A549 (cell line): ENCODE measurements around the gene TBCE. TPM values are rescaled to one million over a fixed set of nuclear protein-coding genes. Genes with fewer than 3 reads are reported as not detected.

Experiments
- ATAC-seq, 2 experiments: fragments of 200-7000 bp in 1 of 2; fragments of >200 bp in 1 of 2; cut with Nextera tagmentation in 1 of 2; cut with Tn5 transposase in 1 of 2; 3 replicates each; pipeline versions ENCODE4 v1.8.0 to v1.9.1; 2018 to 2020; ENCODE audit warnings: mild to moderate bottlenecking in 1 of 2, moderate library complexity in 1 of 2
- CTCF ChIA-PET: fragments of 300-600 bp; sonication (Branson Sonifier 250); formaldehyde crosslinking; extraction: SDS; loops from one replicate; lab custom pipeline; 2021; ENCODE audit warnings: antibody characterized with exemption, inconsistent platforms; lab: Yijun Ruan, JAX
- POLR2A ChIA-PET: fragments of 350-600 bp; formaldehyde crosslinking; extraction: SDS; loops from one replicate; lab custom pipeline; 2021; ENCODE audit warnings: antibody characterized with exemption, inconsistent platforms; lab: Yijun Ruan, JAX
- DNase-seq, 2 experiments: peaks; one replicate each; pipeline versions ENCODE4 v3.0.0 to v3.0.0-alpha.2; 2011 to 2016; ENCODE audit warnings: low read depth in 1 of 2, low spot score in 1 of 2
- FAIRE-seq: peaks from 2 replicates; lab custom pipeline; 2011; peaks lifted over from hg19 to GRCh38; lab: Jason Lieb, UNC
- H3K27ac ChIP-seq, 2 experiments: fragments of >200 bp; sonication (Bioruptor Twin); formaldehyde crosslinking; 3 replicates each; pipeline ENCODE4 v1.5.1; 2016 to 2017
- H3K4me1 ChIP-seq: fragments of >200 bp; sonication (Bioruptor Twin); formaldehyde crosslinking; 3 replicates; pipeline ENCODE4 v1.6.1; 2016
- H3K4me2 ChIP-seq: fragments of >200 bp; sonication (Bioruptor Twin); formaldehyde crosslinking; 3 replicates; pipeline ENCODE4 v1.6.1; 2016
- H3K4me3 ChIP-seq: fragments of >200 bp; sonication (Bioruptor Twin); formaldehyde crosslinking; 3 replicates; pipeline ENCODE4 v1.5.1; 2016
- H3K9me3 ChIP-seq: fragments of >200 bp; sonication (Bioruptor Twin); formaldehyde crosslinking; 3 replicates; pipeline ENCODE4 v1.6.1; 2016
- CEBPB ChIP-seq, 2 experiments: fragments of >200 bp in 1 of 2; sonication (Bioruptor Twin) in 1 of 2; formaldehyde crosslinking in 1 of 2; IDR thresholded peaks; 2 replicates each; pipeline ENCODE4 v1.6.1; 2012 to 2016
- CHD2 ChIP-seq: fragments of 150-350 bp; IDR thresholded peaks from 2 replicates; pipeline ENCODE4 v1.6.1; 2014; ENCODE audit warnings: low read length; ENCODE audit not compliant: partially characterized antibody
- EP300 ChIP-seq, 2 experiments: fragments of >200 bp; sonication (Bioruptor Twin); formaldehyde crosslinking; IDR thresholded peaks; 2 replicates in 1 of 2; 3 replicates in 1 of 2; pipeline ENCODE4 v1.6.1; 2016 to 2017
- FOSL2 ChIP-seq, 2 experiments: fragments of 450-650 bp in 1 of 2; fragments of >200 bp in 1 of 2; sonication (Bioruptor Twin) in 1 of 2; formaldehyde crosslinking; IDR thresholded peaks; 2 replicates each; pipeline versions ENCODE4 v1.5.0 to v1.6.1; 2016 to 2020; ENCODE audit warnings: mild to moderate bottlenecking in 1 of 2, moderate library complexity in 1 of 2
- GATA3 ChIP-seq: IDR thresholded peaks from 2 replicates; pipeline ENCODE4 v1.6.1; 2012; ENCODE audit warnings: borderline replicate concordance
- HOXB5 ChIP-seq: fragments of 250-450 bp; sonication (Bioruptor Pico); IDR thresholded peaks from 2 replicates; pipeline ENCODE4 v1.5.0; 2020; ENCODE audit warnings: mild to moderate bottlenecking, moderate library complexity
- JUN ChIP-seq, 2 experiments: fragments of >200 bp; sonication (Bioruptor Twin); formaldehyde crosslinking; IDR thresholded peaks; 2 replicates in 1 of 2; 3 replicates in 1 of 2; pipeline ENCODE4 v1.6.1; 2016 to 2017
- JUNB ChIP-seq: fragments of >200 bp; sonication (Bioruptor Twin); formaldehyde crosslinking; IDR thresholded peaks from 2 replicates; pipeline ENCODE4 v1.6.1; 2016
- MAFK ChIP-seq: fragments of 450-650 bp; IDR thresholded peaks from 2 replicates; pipeline ENCODE4 v1.6.1; 2014; ENCODE audit not compliant: partially characterized antibody
- NPAS2 ChIP-seq: fragments of 250-450 bp; sonication (Bioruptor Pico); IDR thresholded peaks from 2 replicates; pipeline ENCODE4 v1.8.0; 2022; ENCODE audit warnings: mild to moderate bottlenecking, moderate library complexity, borderline replicate concordance
- POLR2A ChIP-seq: IDR thresholded peaks from 2 replicates; pipeline ENCODE4 v1.6.1; 2012; ENCODE audit warnings: mild to moderate bottlenecking, low read length
- POLR2AphosphoS2 ChIP-seq: conservative IDR thresholded peaks from 2 replicates; pipeline ENCODE4 v1.6.1; 2012; ENCODE audit warnings: low read length, improper control_type of control experiment, inconsistent platforms
- RAD21 ChIP-seq, 2 experiments: fragments of >200 bp in 1 of 2; sonication (Bioruptor Twin) in 1 of 2; formaldehyde crosslinking in 1 of 2; IDR thresholded peaks in 1 of 2; conservative IDR thresholded peaks in 1 of 2; 2 replicates in 1 of 2; 3 replicates in 1 of 2; pipeline ENCODE4 v1.6.1; 2012 to 2018; ENCODE audit warnings: inconsistent platforms in 1 of 2
- RFX5 ChIP-seq: fragments of 450-650 bp; IDR thresholded peaks from 2 replicates; pipeline ENCODE4 v1.7.1; 2014; ENCODE audit warnings: antibody characterized with exemption, mild to moderate bottlenecking, moderate library complexity
- SMC3 ChIP-seq: fragments of >200 bp; sonication (Bioruptor Twin); formaldehyde crosslinking; IDR thresholded peaks from 3 replicates; pipeline ENCODE4 v1.6.1; 2018; ENCODE audit warnings: inconsistent platforms
- ZFP36 ChIP-seq: fragments of 450-650 bp; IDR thresholded peaks from 2 replicates; pipeline ENCODE4 v1.6.1; 2014; ENCODE audit warnings: borderline replicate concordance; ENCODE audit not compliant: partially characterized antibody
- ZNF302 ChIP-seq: fragments of 250-450 bp; sonication (Bioruptor Pico); IDR thresholded peaks from 2 replicates; pipeline ENCODE4 v1.9.0; 2021; ENCODE audit warnings: inconsistent platforms, mild to moderate bottlenecking, moderate library complexity
- ZSCAN20 ChIP-seq: fragments of 250-450 bp; sonication (Bioruptor Pico); IDR thresholded peaks from 2 replicates; pipeline ENCODE4 v1.8.0; 2022; ENCODE audit warnings: mild to moderate bottlenecking, moderate library complexity
- WGBS: methylation state at CpG from one replicate; pipeline ENCODE4 v1.1.6; 2017; ENCODE audit errors: missing lambda C conversion rate; 5-methylcytosine and 5-hydroxymethylcytosine counted together
- polyA plus RNA-seq, 4 experiments: library from polyadenylated mRNA; depleted of rRNA in 3 of 4; stranded (reverse); fragments of >200 nt; fragmentation: RNase III in 1 of 4; extraction: RNeasy Plus Mini Kit Qiagen cat#74134 plus additional on column Dnase treatment in 1 of 4; gene quantifications; 2 replicates in 3 of 4; 3 replicates in 1 of 4; pipeline ENCODE4 v1.2.3, GENCODE V29; 2011 to 2017
- TF ChIP-seq, protein P1 (sequence below): fragments of 250-450 bp; sonication (Bioruptor Pico); IDR thresholded peaks from 2 replicates; pipeline ENCODE4 v1.5.0; 2020; ENCODE audit warnings: low read depth, mild to moderate bottlenecking, moderate library complexity
- TF ChIP-seq, protein P2 (sequence below): fragments of 450-650 bp; IDR thresholded peaks from 2 replicates; pipeline ENCODE4 v1.6.1; 2014; ENCODE audit warnings: antibody characterized with exemption
- TF ChIP-seq, protein P3 (sequence below): fragments of 150-350 bp; IDR thresholded peaks from 2 replicates; pipeline ENCODE4 v1.6.1; 2014; ENCODE audit warnings: low read depth, mild to moderate bottlenecking, low read length
- TF ChIP-seq, protein P4 (sequence below): IDR thresholded peaks from 2 replicates; pipeline ENCODE4 v1.6.1; 2012
- TF ChIP-seq, protein P5 (sequence below): IDR thresholded peaks from 2 replicates; pipeline ENCODE4 v1.6.1; 2012; ENCODE audit warnings: low read depth, borderline replicate concordance

TBCE gene
- polyA plus RNA-seq, 2 of the 4 experiments (the other 2 are of a cell fraction), result 45.1 to 65.2 TPM

DNA sequence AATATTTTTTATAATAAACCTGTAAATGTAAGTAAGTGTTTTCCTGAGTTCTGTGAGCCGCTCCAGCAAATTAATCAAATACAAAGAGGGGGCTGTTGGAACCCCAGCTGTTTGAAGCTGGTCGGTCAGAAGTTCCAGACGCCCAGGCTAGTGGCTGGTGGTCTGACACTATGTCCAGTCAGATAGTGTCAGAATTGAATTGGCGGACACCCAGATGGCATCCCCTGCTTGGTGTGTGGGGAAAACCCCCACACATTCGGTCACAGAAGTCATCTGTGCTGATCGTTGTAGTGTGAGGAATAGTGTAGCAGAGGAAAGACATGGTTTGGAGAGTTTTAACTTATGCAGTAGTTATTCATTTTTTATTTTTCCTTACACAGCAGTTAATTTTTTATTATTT lies 32.4 kb downstream of the TBCE start:
- CTCF ChIA-PET, result interaction anchor here (0.9 kb wide), 1 partner anchor 146 kb away, joined by 3 read pairs; no protein-coding TSS in a partner anchor
- peaks cover 72% of the 10 kb centered on the region for H3K4me1 ChIP-seq
- peak overlapping the region; percentile 56 to 72 for H3K27ac ChIP-seq
- FAIRE-seq, result no peak
- TF ChIP-seq, protein P1, sequence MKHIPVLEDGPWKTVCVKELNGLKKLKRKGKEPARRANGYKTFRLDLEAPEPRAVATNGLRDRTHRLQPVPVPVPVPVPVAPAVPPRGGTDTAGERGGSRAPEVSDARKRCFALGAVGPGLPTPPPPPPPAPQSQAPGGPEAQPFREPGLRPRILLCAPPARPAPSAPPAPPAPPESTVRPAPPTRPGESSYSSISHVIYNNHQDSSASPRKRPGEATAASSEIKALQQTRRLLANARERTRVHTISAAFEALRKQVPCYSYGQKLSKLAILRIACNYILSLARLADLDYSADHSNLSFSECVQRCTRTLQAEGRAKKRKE (CRISPR knock-in tag), result no peak
- TF ChIP-seq ZNF302 (CRISPR knock-in tag) (no peak), MAFK (peak; percentile 6)
- TF ChIP-seq, all 56 proteins: peak for 1
- 65% methylated on average over 6 of the region's 6 CpGs for WGBS
- no peaks in the 10 kb centered on the region for H3K9me3 ChIP-seq
- H3K4me3 ChIP-seq, result no peak overlapping the region
- no peak for ATAC-seq
- POLR2A ChIA-PET, result no interaction called here
- H3K4me2 ChIP-seq, result 0 out of 3 replicates have a peak overlapping the region, but pooled peaks have one; percentile 5
- DNase-seq, result no peak

DNA sequence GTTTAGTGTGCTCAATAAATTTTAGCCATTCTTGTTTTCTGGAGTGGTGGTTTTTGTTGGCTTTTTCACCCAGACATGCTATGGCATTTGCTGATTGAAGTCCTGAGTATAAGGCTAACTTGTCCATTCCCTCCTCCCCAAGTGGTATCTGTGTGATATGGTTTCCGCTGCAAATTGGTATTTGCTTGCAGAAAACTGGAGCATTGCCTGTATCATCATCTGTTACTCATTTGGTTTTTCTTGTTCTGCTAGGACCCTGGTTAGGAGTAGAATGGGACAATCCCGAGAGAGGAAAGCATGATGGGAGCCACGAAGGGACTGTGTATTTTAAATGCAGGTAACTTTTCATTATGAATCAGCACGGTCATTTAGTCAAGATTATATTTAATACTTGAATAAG lies 34.0 kb downstream of the TBCE start:
- ChIA-PET POLR2A (no interaction called here), CTCF (no interaction called here)
- no peak for DNase-seq
- H3K4me3 ChIP-seq, result no peak overlapping the region
- peaks cover 88% of the 10 kb centered on the region for H3K4me1 ChIP-seq
- no peaks in the 10 kb centered on the region for H3K9me3 ChIP-seq
- peak overlapping the region; percentile 80 to 85 for H3K27ac ChIP-seq
- TF ChIP-seq, protein P2, sequence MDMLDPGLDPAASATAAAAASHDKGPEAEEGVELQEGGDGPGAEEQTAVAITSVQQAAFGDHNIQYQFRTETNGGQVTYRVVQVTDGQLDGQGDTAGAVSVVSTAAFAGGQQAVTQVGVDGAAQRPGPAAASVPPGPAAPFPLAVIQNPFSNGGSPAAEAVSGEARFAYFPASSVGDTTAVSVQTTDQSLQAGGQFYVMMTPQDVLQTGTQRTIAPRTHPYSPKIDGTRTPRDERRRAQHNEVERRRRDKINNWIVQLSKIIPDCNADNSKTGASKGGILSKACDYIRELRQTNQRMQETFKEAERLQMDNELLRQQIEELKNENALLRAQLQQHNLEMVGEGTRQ, result no peak
- TF ChIP-seq ZFP36 (no peak), NPAS2 (CRISPR knock-in tag) (no peak), POLR2A (no peak)
- FAIRE-seq, result no peak
- no peak for ATAC-seq
- 70% methylated on average over 4 of the region's 4 CpGs for WGBS
- H3K4me2 ChIP-seq, result peak overlapping the region; percentile 66

DNA sequence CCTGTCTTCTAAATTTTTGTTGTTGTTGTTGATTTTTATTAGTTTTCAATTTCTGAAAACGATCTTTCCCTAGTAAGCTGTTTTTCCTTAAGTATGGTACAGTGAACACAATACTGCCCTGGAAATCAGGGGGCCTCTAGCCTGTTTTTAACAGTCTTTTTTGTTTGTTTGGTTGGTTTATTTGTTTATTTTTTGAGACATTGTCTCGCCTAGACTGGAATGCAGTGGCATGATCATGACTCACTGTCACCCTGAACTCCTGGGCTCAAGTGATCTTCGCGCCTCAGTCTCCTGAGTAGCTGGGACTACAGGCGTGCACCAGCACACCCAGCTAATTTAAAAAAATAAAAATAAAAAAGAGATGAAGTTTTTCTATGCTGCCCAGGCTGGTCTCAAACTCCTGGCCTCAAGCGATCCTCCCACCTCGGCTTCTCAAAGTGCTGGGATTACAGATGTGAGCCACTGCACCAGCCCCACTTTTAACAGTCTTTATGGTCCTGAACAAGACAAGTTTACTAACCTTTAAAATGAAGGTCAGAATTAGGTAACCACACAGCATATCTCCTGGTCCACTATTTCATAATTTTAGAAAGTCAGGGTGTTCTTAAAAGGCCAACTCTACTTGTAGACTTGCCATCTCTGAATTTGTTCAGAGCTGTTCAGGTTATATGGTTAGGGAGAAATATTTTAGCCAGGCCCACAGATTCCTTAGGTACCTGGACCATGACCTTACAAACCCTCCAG lies 35.4 kb downstream of the TBCE start:
- peak overlapping the region; percentile 66 for H3K4me2 ChIP-seq
- ATAC-seq (peak; percentile 49 to 69; a peak in 4 of 6 replicates), DNase-seq (peak in 1 of 2 experiments; percentile 83), FAIRE-seq (no peak)
- H3K9me3 ChIP-seq, result no peaks in the 10 kb centered on the region
- peaks cover 90% of the 10 kb centered on the region for H3K4me1 ChIP-seq
- ChIA-PET CTCF (interaction anchor here (0.6 to 4.8 kb wide), 3 partner anchors 10 to 33 kb away, joined by 3 to 39 read pairs (median 3); no protein-coding TSS in a partner anchor), POLR2A (no interaction called here)
- H3K4me3 ChIP-seq, result no peak overlapping the region
- peak in 1 of 2 experiments; percentile 30; a peak in 2 of 4 replicates for TF ChIP-seq CEBPB (IDR thresholded peaks at IDR 0.05)
- TF ChIP-seq, protein P3, sequence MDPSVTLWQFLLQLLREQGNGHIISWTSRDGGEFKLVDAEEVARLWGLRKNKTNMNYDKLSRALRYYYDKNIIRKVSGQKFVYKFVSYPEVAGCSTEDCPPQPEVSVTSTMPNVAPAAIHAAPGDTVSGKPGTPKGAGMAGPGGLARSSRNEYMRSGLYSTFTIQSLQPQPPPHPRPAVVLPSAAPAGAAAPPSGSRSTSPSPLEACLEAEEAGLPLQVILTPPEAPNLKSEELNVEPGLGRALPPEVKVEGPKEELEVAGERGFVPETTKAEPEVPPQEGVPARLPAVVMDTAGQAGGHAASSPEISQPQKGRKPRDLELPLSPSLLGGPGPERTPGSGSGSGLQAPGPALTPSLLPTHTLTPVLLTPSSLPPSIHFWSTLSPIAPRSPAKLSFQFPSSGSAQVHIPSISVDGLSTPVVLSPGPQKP, result no peak
- TF ChIP-seq FOSL2 (IDR thresholded peaks at IDR 0.05), result peak; percentile 58; the same call in 1 of the 2 replicates
- peak; percentile 94 for TF ChIP-seq FOSL2 (CRISPR knock-in tag; IDR thresholded peaks at IDR 0.05)
- 0 out of 5 replicates have a peak, but pooled peaks of 1 of the 2 experiments have one; percentile 19 for TF ChIP-seq RAD21 (conservative IDR thresholded peaks at IDR 0.05 in 1 of 2, IDR thresholded peaks at IDR 0.05 in 1 of 2)
- peak; percentile 57; the same call in 1 of the 2 replicates for TF ChIP-seq GATA3
- 0 out of 2 replicates have a peak, but pooled peaks have one; percentile 41 for TF ChIP-seq HOXB5 (CRISPR knock-in tag)
- no peak for TF ChIP-seq CHD2
- TF ChIP-seq POLR2AphosphoS2, result no peak
- no peak for TF ChIP-seq RFX5
- peak; percentile 57; the same call in 1 of the 2 replicates for TF ChIP-seq JUNB
- peak; percentile 29; the same call in 1 of the 3 replicates for TF ChIP-seq SMC3
- peak in 1 of 2 experiments; percentile 55; a peak in 1 of 5 replicates for TF ChIP-seq JUN (IDR thresholded peaks at IDR 0.05)
- TF ChIP-seq ZSCAN20 (CRISPR knock-in tag), result 0 out of 2 replicates have a peak, but pooled peaks have one; percentile 56
- TF ChIP-seq, protein P4, sequence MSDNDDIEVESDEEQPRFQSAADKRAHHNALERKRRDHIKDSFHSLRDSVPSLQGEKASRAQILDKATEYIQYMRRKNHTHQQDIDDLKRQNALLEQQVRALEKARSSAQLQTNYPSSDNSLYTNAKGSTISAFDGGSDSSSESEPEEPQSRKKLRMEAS, result peak; percentile 88
- TF ChIP-seq, protein P5, sequence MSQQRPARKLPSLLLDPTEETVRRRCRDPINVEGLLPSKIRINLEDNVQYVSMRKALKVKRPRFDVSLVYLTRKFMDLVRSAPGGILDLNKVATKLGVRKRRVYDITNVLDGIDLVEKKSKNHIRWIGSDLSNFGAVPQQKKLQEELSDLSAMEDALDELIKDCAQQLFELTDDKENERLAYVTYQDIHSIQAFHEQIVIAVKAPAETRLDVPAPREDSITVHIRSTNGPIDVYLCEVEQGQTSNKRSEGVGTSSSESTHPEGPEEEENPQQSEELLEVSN, result peak; percentile 72; the same call in 1 of the 2 replicates
- peak in 1 of 2 experiments; percentile 56; a peak in 2 of 5 replicates for TF ChIP-seq EP300 (IDR thresholded peaks at IDR 0.05)
- peak overlapping the region; percentile 83 to 85 for H3K27ac ChIP-seq
- WGBS, result 5% methylated on average over 7 of the region's 7 CpGs
